SK-N-SH treated with all-trans-retinoic acid at 6 μM for 48 hours (cell line): ENCODE measurements around the gene MSN.

Experiments
- CSDC2 ChIP-seq: fragments of 250-450 bp; sonication (Bioruptor Pico); IDR thresholded peaks from 2 replicates; pipeline ENCODE4 v1.5.0; 2020; ENCODE audit warnings: mild to moderate bottlenecking, moderate library complexity
- GLIS3 ChIP-seq: fragments of 250-450 bp; sonication (Bioruptor Pico); IDR thresholded peaks from 2 replicates; pipeline ENCODE4 v1.5.0; 2020; ENCODE audit warnings: mild to moderate bottlenecking, moderate library complexity
- OSR1 ChIP-seq: fragments of 250-450 bp; sonication (Bioruptor Pico); IDR thresholded peaks from 2 replicates; pipeline ENCODE4 v1.8.0; 2022; ENCODE audit warnings: moderate library complexity, mild to moderate bottlenecking, inconsistent platforms
- SNAI2 ChIP-seq: fragments of 250-450 bp; sonication (Bioruptor Pico); IDR thresholded peaks from 2 replicates; pipeline ENCODE4 v1.5.0; 2020; ENCODE audit warnings: mild to moderate bottlenecking, moderate library complexity
- ZNF565 ChIP-seq: fragments of 450-650 bp; formaldehyde crosslinking; conservative IDR thresholded peaks from 2 replicates; pipeline ENCODE4 v1.5.0; 2020; ENCODE audit warnings: low read depth, mild to moderate bottlenecking, moderate library complexity

DNA sequence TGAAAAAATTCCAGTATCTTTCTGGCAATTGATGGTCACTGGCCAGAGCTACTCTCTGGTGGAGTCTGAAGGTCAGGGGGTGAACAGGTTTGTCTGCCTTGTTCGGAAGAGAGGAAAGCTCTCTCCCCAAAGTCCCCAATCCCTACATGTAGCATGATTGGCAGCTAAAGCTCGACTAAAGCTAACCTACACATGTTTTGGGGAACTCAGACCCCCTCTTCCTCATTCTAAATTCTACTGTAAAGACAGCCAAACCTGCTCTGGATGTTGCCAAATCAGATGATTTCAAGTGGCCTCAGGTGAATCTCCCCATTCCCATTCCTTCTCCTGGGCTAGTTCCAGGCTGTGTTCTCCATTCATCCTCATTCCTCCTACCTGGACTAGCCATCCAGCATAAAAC, 84.1 kb downstream of the MSN start:
- TF ChIP-seq ZNF565 (CRISPR knock-in tag) (no peak), SNAI2 (CRISPR knock-in tag) (no peak), GLIS3 (no peak), CSDC2 (CRISPR knock-in tag) (no peak), OSR1 (no peak)
